Vagina (tissue), 2 donors: ENCODE results near the gene TNN.

ENCODE experiments used
- POLR2AphosphoS5 ChIP-seq, 2 donors: sonication (generic); formaldehyde crosslinking; IDR thresholded peaks; one replicate each; pipeline ENCODE4 v1.9.0; 2017; ENCODE audit warnings: antibody characterized with exemption in 2 of 2, mild to moderate bottlenecking in 2 of 2, low read depth in 1 of 2; ENCODE audit not compliant: insufficient read depth in 1 of 2
- TF ChIP-seq, protein P1 (sequence below), 3 experiments: fragments of 450-650 bp in 2 of 3; fragments of 200-600 bp in 1 of 3; sonication (generic) in 1 of 3; IDR thresholded peaks; one replicate each; pipeline ENCODE4 v1.5.1; 2017 to 2019; ENCODE audit warnings: antibody characterized with exemption in 3 of 3, mild to moderate bottlenecking in 2 of 3, moderate library complexity in 2 of 3

DNA sequence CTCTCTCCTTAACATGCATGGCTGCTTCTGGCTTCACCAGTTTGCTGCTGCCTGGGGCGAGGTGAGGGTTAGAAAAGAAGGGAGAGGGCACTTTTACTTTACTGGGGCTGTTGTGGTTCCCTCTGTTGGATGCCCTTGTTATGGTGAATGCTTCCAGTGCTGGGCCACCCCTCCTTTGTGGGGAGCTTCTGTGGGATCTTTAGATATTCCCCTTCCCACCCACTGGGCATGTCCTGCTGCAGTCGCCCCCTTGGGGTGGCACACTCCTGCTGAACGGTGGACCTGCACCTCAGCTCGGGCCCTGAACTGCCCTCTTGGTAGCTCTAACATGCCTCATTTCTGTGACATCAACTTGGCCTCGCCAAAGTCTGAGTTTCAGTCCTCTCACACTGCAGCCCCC is 6.0 kb downstream of the TNN start:
- TF ChIP-seq, protein P1, sequence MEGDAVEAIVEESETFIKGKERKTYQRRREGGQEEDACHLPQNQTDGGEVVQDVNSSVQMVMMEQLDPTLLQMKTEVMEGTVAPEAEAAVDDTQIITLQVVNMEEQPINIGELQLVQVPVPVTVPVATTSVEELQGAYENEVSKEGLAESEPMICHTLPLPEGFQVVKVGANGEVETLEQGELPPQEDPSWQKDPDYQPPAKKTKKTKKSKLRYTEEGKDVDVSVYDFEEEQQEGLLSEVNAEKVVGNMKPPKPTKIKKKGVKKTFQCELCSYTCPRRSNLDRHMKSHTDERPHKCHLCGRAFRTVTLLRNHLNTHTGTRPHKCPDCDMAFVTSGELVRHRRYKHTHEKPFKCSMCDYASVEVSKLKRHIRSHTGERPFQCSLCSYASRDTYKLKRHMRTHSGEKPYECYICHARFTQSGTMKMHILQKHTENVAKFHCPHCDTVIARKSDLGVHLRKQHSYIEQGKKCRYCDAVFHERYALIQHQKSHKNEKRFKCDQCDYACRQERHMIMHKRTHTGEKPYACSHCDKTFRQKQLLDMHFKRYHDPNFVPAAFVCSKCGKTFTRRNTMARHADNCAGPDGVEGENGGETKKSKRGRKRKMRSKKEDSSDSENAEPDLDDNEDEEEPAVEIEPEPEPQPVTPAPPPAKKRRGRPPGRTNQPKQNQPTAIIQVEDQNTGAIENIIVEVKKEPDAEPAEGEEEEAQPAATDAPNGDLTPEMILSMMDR (IDR thresholded peaks at IDR 0.05) = no peak
- TF ChIP-seq POLR2AphosphoS5 (IDR thresholded peaks at IDR 0.05; ENCODE audit: insufficient read depth in 1 of 2, low read depth in 1 of 2) = no peak
